ENCODE measurements around the gene STRIP2. TPM values are rescaled to one million over a fixed set of nuclear protein-coding genes. Genes with fewer than 3 reads are reported as not detected.

The STRIP2 gene
- polyA plus RNA-seq, 4 donors = 0.22 to 1.3 (median 0.95) TPM; not detected in 1

GRCh38 chr7:129535896-129536295, 101.7 kb downstream of the STRIP2 start:
- H3K4me1 ChIP-seq (ENCODE audit: control insufficient read depth in 3 of 3, insufficient read depth in 2 of 3, low read depth in 1 of 3, low read length in 2 of 3) = no peaks in the 10 kb centered on the region
- H3K9me3 ChIP-seq (ENCODE audit: control insufficient read depth in 2 of 2, insufficient read depth in 1 of 2, low read depth in 1 of 2, low read length in 1 of 2) = no peaks in the 10 kb centered on the region
- H3K27ac ChIP-seq (ENCODE audit: low read depth in 1 of 3, low read length in 2 of 3) = no peak overlapping the region
- no peaks in the 10 kb centered on the region for H3K36me3 ChIP-seq (ENCODE audit: control insufficient read depth in 3 of 3, insufficient read depth in 2 of 3, low read depth in 1 of 3, low read length in 3 of 3)
- H3K27me3 ChIP-seq (ENCODE audit: control insufficient read depth in 3 of 3, insufficient read depth in 3 of 3, low read length in 3 of 3) = no peaks in the 10 kb centered on the region
- WGBS, 3 donors = 45 to 69% (median 68%) methylated on average over 5 of the region's 5 CpGs
- FAIRE-seq = no peak
- no peak overlapping the region for H3K4me3 ChIP-seq (ENCODE audit: low read depth in 1 of 3, low read length in 3 of 3)
- no peak for DNase-seq

- no peaks in the 10 kb centered on the region for H3K36me3 ChIP-seq (ENCODE audit: control insufficient read depth in 3 of 3, insufficient read depth in 2 of 3, low read depth in 1 of 3, low read length in 3 of 3)
- FAIRE-seq = no peak
- WGBS, 3 donors = 69 to 86% (median 80%) methylated on average over 9 of the region's 9 CpGs
These were observed 102.1 kb downstream of the STRIP2 start for GRCh38 chr7:129536323-129536722.

More at GRCh38 chr7:129536323-129536722, 102.1 kb downstream of the STRIP2 start:
- Histone ChIP-seq H3K4me1 (ENCODE audit: control insufficient read depth in 3 of 3, insufficient read depth in 2 of 3, low read depth in 1 of 3, low read length in 2 of 3) (no peaks in the 10 kb centered on the region), H3K9me3 (ENCODE audit: control insufficient read depth in 2 of 2, insufficient read depth in 1 of 2, low read depth in 1 of 2, low read length in 1 of 2) (no peaks in the 10 kb centered on the region), H3K4me3 (ENCODE audit: low read depth in 1 of 3, low read length in 3 of 3) (no peak overlapping the region), H3K27me3 (ENCODE audit: control insufficient read depth in 3 of 3, insufficient read depth in 3 of 3, low read length in 3 of 3) (no peaks in the 10 kb centered on the region), H3K27ac (ENCODE audit: low read depth in 1 of 3, low read length in 2 of 3) (no peak overlapping the region)
- no peak for DNase-seq

Other genes with a start within 250 kb of the STRIP2 start
- 10 to 100 TPM in 1 of 4 donors, 1 to 10 TPM in 1, under 1 TPM in 1, not detected in 1; 0.54 to 23.0 (median 2.5) TPM for gene SMO, start 245.8 kb upstream of the STRIP2 start, polyA plus RNA-seq
- gene AHCYL2, start 209.4 kb upstream of the STRIP2 start, polyA plus RNA-seq = 10 to 100 TPM; 18.2 to 25.4 (median 22.3) TPM
- under 1 TPM in 2 of 4 donors, not detected in 2; 0.35 to 0.49 TPM for gene SMKR1, start 68.1 kb downstream of the STRIP2 start, polyA plus RNA-seq
- 10 to 100 TPM in 1 of 4 donors, 1 to 10 TPM in 3; 7.6 to 15.6 (median 9.3) TPM for gene NRF1, start 177.3 kb downstream of the STRIP2 start, polyA plus RNA-seq

Measured in small intestine (tissue), 7 donors.